K562 treated with DMSO at 1 percent for 4 hours (cell line): ENCODE results near the gene PLK4. TPM values are rescaled to one million over a fixed set of nuclear protein-coding genes. Genes with fewer than 3 reads are reported as not detected.

Experiments
- total RNA-seq: library from RNA; unstranded; fragments of 300-600 nt; gene quantifications from 2 replicates; pipeline ENCODE4 v1.2.3, GENCODE V29; 2022; ENCODE audit not compliant: insufficient read depth

PLK4 gene
- total RNA-seq: 13.4 and 30.8 TPM in 2 replicates

DNA sequence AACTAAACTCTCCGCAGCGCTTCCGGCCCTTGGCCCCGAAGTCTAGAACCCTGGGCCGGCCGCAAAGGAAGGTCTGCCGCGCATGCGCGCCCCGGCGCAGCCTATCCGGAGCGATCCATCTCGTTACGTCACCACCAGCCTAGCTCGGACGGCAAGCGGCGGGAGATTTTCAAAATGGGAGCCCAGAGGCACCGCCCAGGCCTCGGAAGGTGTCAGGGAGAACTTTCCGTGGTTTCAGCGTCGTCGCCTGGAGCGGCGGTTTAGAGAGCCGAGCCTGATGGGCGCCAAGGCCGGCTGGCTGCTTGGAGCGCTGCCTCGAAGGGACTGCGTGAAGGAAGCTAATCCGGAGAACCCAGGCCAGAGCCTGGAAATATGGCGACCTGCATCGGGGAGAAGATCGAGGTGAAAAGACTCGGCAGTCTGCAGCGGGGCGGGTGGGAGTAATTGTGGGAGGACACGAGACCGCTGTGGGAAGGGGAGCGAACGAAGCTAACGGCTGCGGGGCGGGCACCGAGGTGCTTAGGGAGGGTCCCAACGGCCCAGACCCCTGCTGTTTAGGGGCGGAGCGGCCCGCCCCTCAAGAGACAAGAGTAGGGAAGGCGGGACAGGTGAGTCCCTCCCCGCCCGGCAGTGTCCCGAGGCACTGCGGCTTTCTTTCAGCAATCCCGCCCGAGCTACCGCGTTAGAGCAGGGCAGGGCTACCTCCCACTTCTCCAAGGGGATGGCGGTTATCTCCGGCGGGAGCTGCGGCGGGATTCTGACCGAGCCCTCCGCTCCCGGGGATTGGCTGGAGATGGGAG, at the start of gene PLK4:
Gene PLK4 (plus strand): TSS at position 131 of the 800 bp plus-strand sequence. CDS start 242 bp downstream, at position 373.

Other genes with a start within 250 kb of the PLK4 start
- gene INTU, start 247.9 kb upstream of the PLK4 start, total RNA-seq: 0.79 and 0.98 TPM in 2 replicates
- not detected in 2 replicates for gene SLC25A31, start 150.5 kb upstream of the PLK4 start, total RNA-seq
- 7.5 and 8.0 TPM in 2 replicates for gene HSPA4L, start 98.6 kb upstream of the PLK4 start, total RNA-seq
- 5.2 and 9.1 TPM in 2 replicates for gene MFSD8, start 84.3 kb downstream of the PLK4 start, total RNA-seq
- 9.1 and 12.5 TPM in 2 replicates for gene ABHD18, start 84.5 kb downstream of the PLK4 start, total RNA-seq
- gene LARP1B, start 180.4 kb downstream of the PLK4 start, total RNA-seq: 17.7 and 20.5 TPM in 2 replicates